NCI-H1105 treated with DMSO at 0.1 percent for 48 hours (cell line): ENCODE results near the gene ADAT2.

Experiments
- DNase-seq: peaks from one replicate; lab custom pipeline; 2025; lab: John Stamatoyannopoulos, UW

Gene ADAT2

GRCh38 chr6:143441680-143442545 lies 8.6 kb downstream of the ADAT2 start:
- no peak for DNase-seq

DNA sequence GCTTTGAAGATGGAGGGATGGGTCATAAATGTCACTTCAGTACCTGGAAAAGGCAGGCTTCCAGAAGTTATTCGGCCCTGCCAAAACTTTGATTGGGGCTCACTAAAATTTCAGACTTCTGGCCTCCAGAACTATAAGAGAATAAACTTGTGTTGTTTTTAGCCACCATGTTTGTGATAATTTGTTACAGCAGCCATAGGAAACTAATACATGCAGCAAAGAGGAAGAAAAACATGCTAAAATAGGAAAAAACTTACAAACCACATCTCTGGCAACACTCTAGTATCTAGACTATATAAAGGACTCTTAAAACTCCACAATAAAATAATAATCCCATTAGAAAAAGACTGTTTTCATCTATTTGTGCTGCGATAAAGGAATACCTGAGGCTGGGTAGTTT lies 9.5 kb downstream of the ADAT2 start:
- no peak for DNase-seq

- DNase-seq: no peak
Measured at GRCh38 chr6:143432588-143432987, 17.9 kb downstream of the ADAT2 start.

DNA sequence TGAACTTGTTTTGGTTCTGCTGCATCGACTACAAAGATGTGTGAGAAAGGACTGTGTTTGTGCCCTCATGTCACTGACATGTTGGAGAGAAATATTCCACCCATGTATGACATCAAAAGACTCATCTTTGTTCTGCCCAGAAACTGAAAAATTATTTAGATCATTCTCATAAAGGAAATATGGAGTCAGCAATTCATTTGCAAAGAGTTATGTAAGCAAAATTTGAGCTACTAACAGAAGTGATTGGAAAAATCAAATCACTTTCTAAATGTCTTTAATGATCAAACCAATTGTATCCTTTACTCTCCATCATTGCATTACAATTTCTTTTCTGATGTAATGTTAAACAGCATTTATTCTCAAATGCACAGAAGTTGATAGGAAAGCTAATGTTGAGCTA lies 19.3 kb downstream of the ADAT2 start:
- no peak for DNase-seq

GRCh38 chr6:143429970-143430369 lies 20.5 kb downstream of the ADAT2 start:
- no peak for DNase-seq

GRCh38 chr6:143427109-143427817 lies 23.2 kb downstream of the ADAT2 start:
- peak; percentile 60 for DNase-seq

DNA sequence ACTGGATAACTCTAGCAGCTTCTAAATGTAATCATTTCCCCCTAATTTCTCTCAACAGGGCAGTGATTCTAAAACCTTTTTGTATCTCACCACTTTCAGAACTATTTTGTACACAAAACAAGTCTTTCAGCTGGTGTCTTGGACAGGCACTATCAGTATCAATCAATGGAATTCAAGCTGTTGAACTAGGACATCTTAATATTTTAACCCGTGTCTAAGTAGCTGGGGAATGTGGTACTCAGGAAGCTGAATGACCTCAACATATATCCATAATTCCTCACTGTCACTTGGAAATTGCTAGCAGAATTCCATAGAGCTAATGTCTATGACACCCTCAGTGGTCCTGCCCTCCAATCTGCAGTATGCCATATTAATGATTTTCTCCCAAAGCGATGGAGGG lies 24.5 kb downstream of the ADAT2 start:
- no peak for DNase-seq

- peak; percentile 3 for DNase-seq
Measured at GRCh38 chr6:143419526-143419925, 31.0 kb downstream of the ADAT2 start.

DNA sequence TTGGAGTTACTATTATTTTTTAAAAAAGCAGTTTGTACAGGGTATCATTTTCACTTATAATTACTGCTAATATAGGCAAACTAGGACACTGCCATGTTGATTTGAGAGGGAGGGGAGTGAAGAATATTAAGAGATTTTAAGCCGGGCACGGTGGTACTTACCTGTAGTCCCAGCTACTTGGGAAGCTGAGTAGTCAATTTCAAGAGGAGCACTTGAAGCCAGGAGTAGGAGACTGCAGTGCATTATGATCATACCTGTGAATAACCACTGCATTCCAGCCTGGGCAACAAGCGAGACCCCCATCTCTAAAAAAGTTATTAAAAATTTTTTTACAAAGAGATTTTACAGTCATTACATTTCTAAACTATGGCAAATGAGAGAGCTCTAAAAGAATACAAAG lies 35.7 kb downstream of the ADAT2 start:
- DNase-seq: no peak

- DNase-seq: no peak
Measured at GRCh38 chr6:143410859-143411270, 39.6 kb downstream of the ADAT2 start.

DNA sequence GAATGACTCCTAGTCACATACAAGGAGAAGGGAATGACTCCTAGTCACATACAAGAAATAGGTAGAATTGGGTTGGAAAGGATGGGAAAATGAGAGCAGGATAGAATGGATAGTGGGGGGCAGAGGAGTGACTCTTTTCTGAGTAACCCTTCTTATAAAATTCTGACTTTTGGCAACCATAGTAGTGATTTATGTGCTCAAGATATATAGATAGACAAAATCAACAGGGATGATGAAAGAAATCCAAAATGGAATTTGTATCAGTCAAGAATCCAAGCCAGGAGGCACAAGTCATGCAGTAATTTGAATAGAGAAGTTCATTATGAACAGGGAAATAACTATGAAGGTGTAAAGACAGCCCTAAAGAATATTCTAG lies 41.7 kb downstream of the ADAT2 start:
- no peak for DNase-seq

DNA sequence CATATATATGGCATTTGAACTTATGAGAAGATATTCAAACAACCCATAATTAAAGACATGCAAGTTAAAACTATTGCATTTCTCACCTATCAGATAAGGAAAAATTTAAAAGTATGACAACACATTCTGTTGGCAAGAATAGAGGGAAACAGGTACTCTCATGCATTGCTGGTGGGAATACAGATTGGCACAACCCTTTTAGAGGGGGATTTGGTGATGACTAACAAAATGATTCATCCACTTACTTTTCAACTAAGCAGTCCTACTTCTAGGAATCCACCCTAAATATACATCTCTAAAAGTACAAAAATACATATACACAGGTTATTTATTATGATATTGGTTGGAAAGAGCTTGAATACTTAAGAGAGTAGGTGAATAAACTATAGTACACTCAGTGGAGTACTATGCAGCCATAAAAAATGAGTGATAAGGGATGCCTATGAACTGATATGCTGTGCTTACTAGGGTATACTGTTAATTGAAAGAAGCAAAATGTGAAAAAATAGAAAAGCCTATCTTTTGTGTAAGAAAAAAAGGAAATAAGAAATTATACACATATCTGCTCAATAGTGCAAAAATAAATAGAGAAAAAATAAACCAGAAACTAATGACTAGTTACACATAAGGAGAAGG lies 42.2 kb downstream of the ADAT2 start:
- DNase-seq: no peak

- DNase-seq: no peak
Measured at GRCh38 chr6:143406673-143407072, 43.8 kb downstream of the ADAT2 start.

GRCh38 chr6:143405373-143406154 lies 44.9 kb downstream of the ADAT2 start:
- no peak for DNase-seq

- no peak for DNase-seq
Measured at GRCh38 chr6:143402721-143403336, 47.7 kb downstream of the ADAT2 start.

DNA sequence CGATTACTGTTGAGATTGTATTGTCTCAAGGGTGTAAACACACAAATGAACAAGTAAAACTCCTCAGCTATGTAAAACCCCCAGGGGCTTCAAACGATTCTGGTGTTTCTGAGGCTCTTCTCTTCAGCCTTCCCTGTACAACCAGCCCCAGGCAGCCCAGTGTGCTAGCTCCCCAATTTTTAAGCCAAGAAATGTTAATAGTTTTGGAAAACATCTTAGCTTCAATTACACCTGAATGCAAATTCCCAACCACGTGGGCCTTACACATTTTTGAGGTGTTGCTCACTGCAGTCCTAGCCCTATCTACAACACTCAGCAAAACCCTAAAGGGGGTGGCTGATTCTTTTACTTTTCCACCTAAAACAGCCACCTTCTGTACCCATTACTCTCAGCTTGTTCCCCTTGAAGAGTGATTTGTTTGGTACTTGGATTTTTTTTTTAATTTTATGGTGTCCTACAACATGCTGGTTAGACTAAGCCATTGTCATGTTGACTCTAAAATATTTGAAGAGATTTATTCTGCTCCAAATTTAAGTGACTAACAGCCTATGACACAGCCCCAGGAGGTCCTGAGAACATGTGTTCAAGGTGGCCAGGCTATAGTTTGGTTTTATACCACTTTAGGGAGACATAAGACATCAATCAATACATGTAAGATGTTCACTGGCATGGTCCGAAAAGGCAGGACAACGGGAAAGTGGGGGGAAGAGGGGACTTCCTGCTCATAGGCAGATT lies 48.7 kb downstream of the ADAT2 start:
- no peak for DNase-seq

- DNase-seq: no peak
Measured at GRCh38 chr6:143401068-143401446, 49.4 kb downstream of the ADAT2 start.

DNA sequence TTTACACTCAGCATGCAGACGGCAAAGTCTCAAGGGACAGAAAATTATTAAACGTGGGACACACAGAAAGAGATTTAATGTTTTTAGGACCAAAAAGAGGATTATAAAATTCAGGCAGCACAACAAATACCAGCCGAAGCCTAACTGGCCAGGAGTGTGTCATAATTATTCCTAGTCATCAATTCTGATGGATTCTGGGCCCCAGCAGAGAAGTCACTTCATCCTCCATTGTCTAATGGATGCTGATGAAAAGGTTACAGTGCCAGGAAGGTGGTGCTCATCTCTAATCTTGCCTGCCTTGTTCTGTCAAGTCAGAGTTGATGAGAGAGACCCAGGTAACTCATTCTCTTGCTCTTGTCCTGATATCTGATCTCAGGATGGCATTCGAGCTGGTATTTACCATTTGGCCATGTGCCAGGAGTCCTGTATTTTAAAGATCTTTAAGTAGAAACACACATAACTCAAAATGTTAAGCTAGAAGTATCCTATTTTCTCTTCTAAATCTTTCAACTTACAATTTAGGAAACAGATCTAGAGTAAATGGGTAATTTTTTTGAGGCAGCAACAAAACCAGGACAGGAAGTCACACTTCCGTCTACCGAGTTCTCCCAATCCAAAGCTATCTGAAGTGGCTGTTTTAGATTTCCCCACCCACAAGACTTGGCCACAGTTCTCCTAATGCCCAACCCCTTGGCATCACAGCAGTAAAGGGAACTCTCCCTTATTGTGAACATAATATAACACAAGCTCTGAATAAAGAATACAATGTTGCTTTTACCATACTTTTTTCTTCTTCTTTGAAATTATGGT lies 50.0 kb downstream of the ADAT2 start:
- peak; percentile 60 for DNase-seq

DNA sequence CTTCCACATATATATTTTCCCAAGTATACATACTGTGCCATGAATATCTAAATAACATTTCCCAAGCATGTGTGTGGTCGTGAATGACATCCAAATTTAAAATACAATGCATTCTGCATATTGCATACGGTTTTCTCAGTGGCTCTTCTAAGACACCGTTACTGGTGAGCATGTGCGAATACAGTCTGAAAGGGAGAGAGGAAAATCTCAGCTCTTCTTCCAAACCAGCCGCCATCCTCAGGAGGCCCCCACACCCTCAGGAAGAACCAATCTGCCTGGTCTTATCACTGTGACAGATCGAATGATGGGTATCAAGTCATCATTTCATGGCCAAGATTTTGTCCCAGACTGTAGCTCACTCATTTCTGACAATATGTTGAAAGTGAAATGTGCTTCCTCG lies 50.7 kb downstream of the ADAT2 start:
- no peak for DNase-seq

GRCh38 chr6:143399176-143399575 lies 51.3 kb downstream of the ADAT2 start:
- no peak for DNase-seq
